ENCODE results near the gene CDT1.

- TF ChIP-seq MAX (IDR thresholded peaks at IDR 0.05; ENCODE audit: low read depth, low read length) (no peak), CTCF (IDR thresholded peaks at IDR 0.05; ENCODE audit: low read depth, low read length) (no peak), POLR2A (IDR thresholded peaks at IDR 0.05; ENCODE audit: extremely low read depth, insufficient read length) (no peak)
Measured at GRCh38 chr16:88778541-88779065, 25.0 kb upstream of the CDT1 start.
